ENCODE measurements around the gene HACD1. TPM values are rescaled to one million over a fixed set of nuclear protein-coding genes. Genes with fewer than 3 reads are reported as not detected.

HACD1 gene
- total RNA-seq, 2 experiments from 2014 or later, result 1.7 to 2.2 TPM

- intact Hi-C loops (cut with DNase I, micrococcal nuclease), result no loop called here
- peaks cover 2% of the 10 kb centered on the region for H3K4me1 Mint-ChIP-seq
- ATAC-seq (no peak), DNase-seq (no peak)
- H3K36me3 Mint-ChIP-seq (ENCODE audit: low read depth), result no peaks in the 10 kb centered on the region
- ChIA-PET CTCF (no interaction called here), POLR2A (no interaction called here)
- H3K4me3 Mint-ChIP-seq, result no peak overlapping the region
- H3K9me3 Mint-ChIP-seq (ENCODE audit: low read depth), result no peaks in the 10 kb centered on the region
- no peak overlapping the region for H3K27ac Mint-ChIP-seq
- peaks cover 10% of the 10 kb centered on the region for H3K27me3 Mint-ChIP-seq
Measured at GRCh38 chr10:17586821-17587234, 30.3 kb downstream of the HACD1 start.

DNA sequence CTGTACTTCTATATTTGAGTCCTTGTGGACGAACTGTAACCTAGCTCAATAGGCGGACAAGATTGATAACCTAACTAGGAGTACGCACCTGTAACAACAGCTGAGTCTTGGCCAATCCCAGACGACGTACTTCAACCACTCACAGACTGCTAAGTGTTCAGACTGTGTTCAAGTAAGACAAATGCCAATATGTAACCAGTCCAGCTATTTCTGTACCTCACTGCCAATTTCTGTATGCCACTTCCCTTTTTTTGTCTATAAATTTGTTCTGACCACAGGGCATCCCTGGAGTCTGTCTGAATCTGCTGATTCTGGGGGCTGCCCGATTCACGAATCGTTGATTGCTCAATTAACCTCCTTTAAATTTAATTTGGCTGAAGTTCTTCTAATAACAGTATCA lies 32.2 kb downstream of the HACD1 start:
- DNase-seq (no peak), ATAC-seq (no peak)
- intact Hi-C loops (cut with DNase I, micrococcal nuclease), result no loop called here
- Mint-ChIP-seq H3K9me3 (ENCODE audit: low read depth) (no peaks in the 10 kb centered on the region), H3K36me3 (ENCODE audit: low read depth) (no peaks in the 10 kb centered on the region), H3K27ac (no peak overlapping the region), H3K4me3 (no peak overlapping the region), H3K27me3 (peaks cover 10% of the 10 kb centered on the region), H3K4me1 (peaks cover 2% of the 10 kb centered on the region)
- ChIA-PET CTCF (interaction anchor here (1.0 kb wide), 1 partner anchor 134 kb away, joined by 3 read pairs; no protein-coding TSS in a partner anchor), POLR2A (no interaction called here)

- ChIA-PET POLR2A (no interaction called here), CTCF (interaction anchor here (0.6 kb wide), 1 partner anchor 519 kb away, joined by 3 read pairs; no protein-coding TSS in a partner anchor)
- intact Hi-C loops (cut with DNase I, micrococcal nuclease), result no loop called here
- ATAC-seq, result no peak
- Mint-ChIP-seq H3K9me3 (ENCODE audit: low read depth) (no peaks in the 10 kb centered on the region), H3K4me1 (no peaks in the 10 kb centered on the region), H3K27ac (no peak overlapping the region), H3K27me3 (peaks cover 10% of the 10 kb centered on the region), H3K4me3 (no peak overlapping the region), H3K36me3 (ENCODE audit: low read depth) (no peaks in the 10 kb centered on the region)
- no peak for DNase-seq
Measured at GRCh38 chr10:17580885-17581284, 36.3 kb downstream of the HACD1 start.

DNA sequence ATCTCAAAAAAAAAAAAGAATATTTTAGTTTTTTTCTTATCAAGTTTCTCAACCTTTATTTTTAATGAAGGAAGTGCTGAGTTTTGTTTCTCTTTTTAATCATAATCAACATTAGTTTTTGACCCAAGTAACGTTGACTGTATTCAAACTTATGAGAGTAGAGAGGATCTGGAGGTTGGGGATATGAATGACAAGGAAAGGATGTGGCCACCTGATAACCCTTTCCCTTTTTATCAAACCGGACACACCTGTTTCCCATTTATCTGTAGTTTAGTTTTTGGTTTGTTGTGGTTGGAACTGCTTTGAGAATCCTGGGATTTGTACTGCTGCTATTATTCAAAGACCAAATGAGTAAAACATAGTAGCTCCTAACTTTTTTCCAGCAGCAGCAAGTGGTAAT lies 38.6 kb downstream of the HACD1 start:
- Mint-ChIP-seq H3K4me3 (no peak overlapping the region), H3K4me1 (no peaks in the 10 kb centered on the region), H3K36me3 (ENCODE audit: low read depth) (no peaks in the 10 kb centered on the region), H3K9me3 (ENCODE audit: low read depth) (no peaks in the 10 kb centered on the region), H3K27ac (no peak overlapping the region), H3K27me3 (peaks cover 2% of the 10 kb centered on the region)
- no peak for DNase-seq
- ChIA-PET CTCF (interaction anchor here (1.2 kb wide), 1 partner anchor 18 kb away, joined by 3 read pairs; no protein-coding TSS in a partner anchor), POLR2A (no interaction called here)
- ATAC-seq, result no peak
- intact Hi-C loops (cut with DNase I, micrococcal nuclease), result no loop called here

GRCh38 chr10:17576768-17577167 lies 40.4 kb downstream of the HACD1 start:
- Mint-ChIP-seq H3K4me1 (no peaks in the 10 kb centered on the region), H3K4me3 (no peak overlapping the region), H3K27ac (no peak overlapping the region), H3K36me3 (ENCODE audit: low read depth) (no peaks in the 10 kb centered on the region), H3K9me3 (ENCODE audit: low read depth) (no peaks in the 10 kb centered on the region), H3K27me3 (peaks cover 2% of the 10 kb centered on the region)
- ATAC-seq (no peak), DNase-seq (no peak)
- intact Hi-C loops (cut with DNase I, micrococcal nuclease), result no loop called here
- ChIA-PET POLR2A (no interaction called here), CTCF (no interaction called here)

GRCh38 chr10:17564911-17565310 lies 52.3 kb downstream of the HACD1 start:
- no peaks in the 10 kb centered on the region for H3K9me3 Mint-ChIP-seq (ENCODE audit: low read depth)

DNA sequence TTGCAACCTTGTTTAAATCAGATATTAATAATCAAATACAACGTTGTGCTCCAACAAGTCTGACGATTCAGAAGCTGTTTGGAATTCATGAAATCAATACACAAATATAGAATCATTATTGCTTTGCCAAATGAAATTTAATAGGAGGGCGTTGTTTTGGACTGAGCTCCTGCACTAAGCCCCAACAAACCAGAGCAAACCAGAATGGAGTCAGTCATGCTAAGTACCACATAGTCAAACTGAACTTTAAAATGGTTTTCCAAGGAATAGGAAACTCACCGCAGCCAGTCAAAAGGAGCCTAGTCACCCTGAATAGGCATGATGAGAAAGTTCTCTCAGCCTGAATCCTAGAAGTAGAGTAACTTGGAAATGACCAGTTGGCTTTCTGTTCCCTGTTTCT lies 53.7 kb downstream of the HACD1 start:
- no peaks in the 10 kb centered on the region for H3K36me3 Mint-ChIP-seq (ENCODE audit: low read depth)
- H3K4me3 Mint-ChIP-seq, result no peak overlapping the region
- H3K4me1 Mint-ChIP-seq, result no peaks in the 10 kb centered on the region
- H3K27ac Mint-ChIP-seq, result no peak overlapping the region
- ChIA-PET POLR2A (no interaction called here), CTCF (interaction anchor here (0.5 kb wide), 1 partner anchor 772 kb away, joined by 3 read pairs; no protein-coding TSS in a partner anchor)
- H3K9me3 Mint-ChIP-seq (ENCODE audit: low read depth), result no peaks in the 10 kb centered on the region
- no peak for ATAC-seq
- H3K27me3 Mint-ChIP-seq, result no peaks in the 10 kb centered on the region
- intact Hi-C loops (cut with DNase I, micrococcal nuclease), result no loop called here
- no peak for DNase-seq

More at GRCh38 chr10:17564911-17565310, 52.3 kb downstream of the HACD1 start:
- ChIA-PET POLR2A (no interaction called here), CTCF (interaction anchor here (0.6 kb wide), 1 partner anchor 46 kb away, joined by 3 read pairs; no protein-coding TSS in a partner anchor)
- H3K36me3 Mint-ChIP-seq (ENCODE audit: low read depth), result no peaks in the 10 kb centered on the region
- intact Hi-C loops (cut with DNase I, micrococcal nuclease), result no loop called here
- no peak overlapping the region for H3K4me3 Mint-ChIP-seq
- no peaks in the 10 kb centered on the region for H3K27me3 Mint-ChIP-seq
- H3K4me1 Mint-ChIP-seq, result no peaks in the 10 kb centered on the region
- no peak for DNase-seq
- no peak for ATAC-seq
- H3K27ac Mint-ChIP-seq, result no peak overlapping the region

- POLR2A ChIA-PET, result no interaction called here
- Mint-ChIP-seq H3K9me3 (ENCODE audit: low read depth) (no peaks in the 10 kb centered on the region), H3K27me3 (no peaks in the 10 kb centered on the region), H3K4me3 (no peak overlapping the region), H3K27ac (no peak overlapping the region), H3K4me1 (no peaks in the 10 kb centered on the region), H3K36me3 (ENCODE audit: low read depth) (no peaks in the 10 kb centered on the region)
- intact Hi-C loops (cut with DNase I, micrococcal nuclease), result no loop called here
- DNase-seq (no peak), ATAC-seq (no peak)
- CTCF ChIA-PET, result no interaction called here
Measured at GRCh38 chr10:17562614-17563013, 54.6 kb downstream of the HACD1 start.

DNA sequence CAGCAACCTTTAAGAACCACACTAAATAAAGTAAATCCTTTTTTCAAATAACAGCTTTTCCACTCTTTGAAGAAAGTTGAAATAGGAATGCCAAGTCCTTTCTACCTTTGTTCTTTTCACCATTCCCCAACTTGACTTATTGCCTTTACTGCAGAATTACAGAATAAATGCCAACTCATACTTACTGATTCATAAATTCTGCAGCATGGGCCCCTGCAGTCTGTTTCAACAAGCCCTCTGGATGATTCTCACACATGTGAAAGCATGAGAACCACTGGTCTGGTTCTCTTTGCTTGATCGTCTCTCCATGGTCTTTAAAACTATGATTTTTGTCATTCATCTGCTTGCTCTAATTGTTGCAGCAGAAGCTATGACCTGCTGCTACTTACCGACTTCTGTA lies 56.1 kb downstream of the HACD1 start:
- no peak overlapping the region for H3K4me3 Mint-ChIP-seq
- no peaks in the 10 kb centered on the region for H3K4me1 Mint-ChIP-seq
- POLR2A ChIA-PET, result no interaction called here
- no peaks in the 10 kb centered on the region for H3K27me3 Mint-ChIP-seq
- ATAC-seq (no peak), DNase-seq (no peak)
- no peaks in the 10 kb centered on the region for H3K9me3 Mint-ChIP-seq (ENCODE audit: low read depth)
- intact Hi-C loops (cut with DNase I, micrococcal nuclease), result no loop called here
- no peak overlapping the region for H3K27ac Mint-ChIP-seq
- CTCF ChIA-PET, result no interaction called here
- H3K36me3 Mint-ChIP-seq (ENCODE audit: low read depth), result no peaks in the 10 kb centered on the region

- ChIA-PET CTCF (interaction anchor here (0.6 kb wide), 1 partner anchor 550 kb away, joined by 3 read pairs; no protein-coding TSS in a partner anchor), POLR2A (no interaction called here)
- DNase-seq, result no peak
- no peak for ATAC-seq
- Mint-ChIP-seq H3K4me3 (no peak overlapping the region), H3K27ac (no peak overlapping the region), H3K36me3 (ENCODE audit: low read depth) (no peaks in the 10 kb centered on the region), H3K4me1 (no peaks in the 10 kb centered on the region), H3K9me3 (ENCODE audit: low read depth) (no peaks in the 10 kb centered on the region), H3K27me3 (no peaks in the 10 kb centered on the region)
- intact Hi-C loops (cut with DNase I, micrococcal nuclease), result no loop called here
Measured at GRCh38 chr10:17557459-17557858, 59.7 kb downstream of the HACD1 start.

DNA sequence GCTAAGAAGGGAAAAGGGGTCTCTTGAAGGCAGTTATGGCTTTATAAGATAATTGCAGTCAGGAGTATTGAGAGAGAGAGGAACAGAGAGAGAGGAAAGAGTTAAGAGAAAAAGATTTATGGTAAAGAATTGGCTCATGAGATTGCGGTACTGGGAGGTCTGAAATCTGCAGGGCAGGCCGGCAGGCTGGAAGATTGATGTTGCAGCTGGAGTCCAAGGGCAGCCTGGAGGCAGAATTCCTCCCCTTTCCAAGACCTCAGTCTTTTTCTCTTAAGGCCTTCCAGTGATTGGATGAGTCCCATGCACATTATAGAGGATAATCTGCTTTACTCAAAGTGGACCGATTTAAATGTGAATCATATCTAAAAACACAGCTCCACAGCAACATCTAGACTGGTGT lies 68.4 kb downstream of the HACD1 start:
- ATAC-seq, result no peak
- DNase-seq, result no peak
- H3K27ac Mint-ChIP-seq, result no peak overlapping the region
- no peaks in the 10 kb centered on the region for H3K27me3 Mint-ChIP-seq
- H3K4me3 Mint-ChIP-seq, result no peak overlapping the region
- POLR2A ChIA-PET, result no interaction called here
- CTCF ChIA-PET, result interaction anchor here (1.0 to 1.6 kb wide), 2 partner anchors 57 to 116 kb away, joined by 3 to 6 read pairs; no protein-coding TSS in a partner anchor
- intact Hi-C loops (cut with DNase I, micrococcal nuclease), result no loop called here
- H3K9me3 Mint-ChIP-seq (ENCODE audit: low read depth), result no peaks in the 10 kb centered on the region
- H3K4me1 Mint-ChIP-seq, result no peaks in the 10 kb centered on the region
- no peaks in the 10 kb centered on the region for H3K36me3 Mint-ChIP-seq (ENCODE audit: low read depth)

GRCh38 chr10:17548162-17548561 lies 69.0 kb downstream of the HACD1 start:
- no peaks in the 10 kb centered on the region for H3K9me3 Mint-ChIP-seq (ENCODE audit: low read depth)
- intact Hi-C loops (cut with DNase I, micrococcal nuclease), result no loop called here
- H3K4me3 Mint-ChIP-seq, result no peak overlapping the region
- H3K36me3 Mint-ChIP-seq (ENCODE audit: low read depth), result no peaks in the 10 kb centered on the region
- H3K27ac Mint-ChIP-seq, result no peak overlapping the region
- POLR2A ChIA-PET, result no interaction called here
- H3K27me3 Mint-ChIP-seq, result no peaks in the 10 kb centered on the region
- H3K4me1 Mint-ChIP-seq, result no peaks in the 10 kb centered on the region
- ATAC-seq (no peak), DNase-seq (no peak)
- CTCF ChIA-PET, result interaction anchor here (1.0 kb wide), 1 partner anchor 57 kb away, joined by 3 read pairs; no protein-coding TSS in a partner anchor

GRCh38 chr10:17547060-17547459 lies 70.1 kb downstream of the HACD1 start:
- POLR2A ChIA-PET, result no interaction called here
- no peaks in the 10 kb centered on the region for H3K27me3 Mint-ChIP-seq

More at GRCh38 chr10:17547060-17547459, 70.1 kb downstream of the HACD1 start:
- no peaks in the 10 kb centered on the region for H3K4me1 Mint-ChIP-seq
- no peak overlapping the region for H3K27ac Mint-ChIP-seq
- H3K4me3 Mint-ChIP-seq, result no peak overlapping the region
- CTCF ChIA-PET, result interaction anchor here (0.6 kb wide), 1 partner anchor 164 kb away, joined by 3 read pairs; no protein-coding TSS in a partner anchor
- no peaks in the 10 kb centered on the region for H3K36me3 Mint-ChIP-seq (ENCODE audit: low read depth)
- no peaks in the 10 kb centered on the region for H3K9me3 Mint-ChIP-seq (ENCODE audit: low read depth)
- DNase-seq, result no peak
- no peak for ATAC-seq
- intact Hi-C loops (cut with DNase I, micrococcal nuclease), result no loop called here

Measured in activated CD4-positive, alpha-beta T cell treated with anti-CD3 and anti-CD28 coated beads for 36 hours (primary cell).